MM.1S (cell line): ENCODE results near the gene SHC3.

Source experiments
- EZH2 ChIP-seq: fragments of 300-600 bp; sonication (generic); optimal IDR thresholded peaks from 2 replicates; pipeline ENCODE3; 2017; ENCODE audit warnings: low read depth, mild to moderate bottlenecking, antibody characterized with exemption, low read length, mixed read lengths
- TF ChIP-seq, protein P1 (sequence below): fragments of 300-600 bp; sonication (generic); IDR thresholded peaks from 2 replicates; pipeline ENCODE4 v1.5.1; 2016; ENCODE audit warnings: antibody characterized with exemption, low read length, mixed read lengths

DNA sequence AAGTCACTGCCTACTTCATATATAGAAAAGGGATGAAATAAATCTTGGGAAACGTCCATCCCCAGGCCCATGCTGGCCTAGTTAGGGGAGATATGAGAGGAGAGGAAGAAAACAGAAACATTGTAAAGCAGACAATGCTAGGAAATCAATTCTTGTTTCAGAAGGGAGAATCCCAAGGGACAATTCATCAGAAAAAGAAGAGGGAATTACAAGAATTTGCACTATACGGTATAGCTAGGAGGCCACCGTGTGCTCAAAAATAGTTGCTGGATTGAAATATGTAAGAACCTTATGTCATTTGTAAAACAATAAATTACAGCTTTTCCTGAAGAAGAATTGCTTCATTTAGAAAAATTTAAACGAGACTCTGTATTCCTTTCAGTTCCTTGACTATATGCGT, 8.3 kb upstream of the SHC3 start:
- no peak for TF ChIP-seq EZH2
- TF ChIP-seq, protein P1, sequence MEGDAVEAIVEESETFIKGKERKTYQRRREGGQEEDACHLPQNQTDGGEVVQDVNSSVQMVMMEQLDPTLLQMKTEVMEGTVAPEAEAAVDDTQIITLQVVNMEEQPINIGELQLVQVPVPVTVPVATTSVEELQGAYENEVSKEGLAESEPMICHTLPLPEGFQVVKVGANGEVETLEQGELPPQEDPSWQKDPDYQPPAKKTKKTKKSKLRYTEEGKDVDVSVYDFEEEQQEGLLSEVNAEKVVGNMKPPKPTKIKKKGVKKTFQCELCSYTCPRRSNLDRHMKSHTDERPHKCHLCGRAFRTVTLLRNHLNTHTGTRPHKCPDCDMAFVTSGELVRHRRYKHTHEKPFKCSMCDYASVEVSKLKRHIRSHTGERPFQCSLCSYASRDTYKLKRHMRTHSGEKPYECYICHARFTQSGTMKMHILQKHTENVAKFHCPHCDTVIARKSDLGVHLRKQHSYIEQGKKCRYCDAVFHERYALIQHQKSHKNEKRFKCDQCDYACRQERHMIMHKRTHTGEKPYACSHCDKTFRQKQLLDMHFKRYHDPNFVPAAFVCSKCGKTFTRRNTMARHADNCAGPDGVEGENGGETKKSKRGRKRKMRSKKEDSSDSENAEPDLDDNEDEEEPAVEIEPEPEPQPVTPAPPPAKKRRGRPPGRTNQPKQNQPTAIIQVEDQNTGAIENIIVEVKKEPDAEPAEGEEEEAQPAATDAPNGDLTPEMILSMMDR, result no peak
